Common myeloid progenitor, CD34-positive (primary cell): ENCODE data around the gene CAMK4.
A peak's percentile ranks its signal among the peaks of the same experiment; 100 is the strongest.

Experiments used
- CTCF ChIA-PET: fragments of 350-600 bp; sonication (Branson Sonifier 250); formaldehyde crosslinking; loops from one replicate; lab custom pipeline; 2021; ENCODE audit warnings: antibody characterized with exemption; lab: Charles Lee
- POLR2A ChIA-PET: fragments of 350-600 bp; sonication (Branson Sonifier 250); formaldehyde crosslinking; loops from one replicate; lab custom pipeline; 2021; ENCODE audit warnings: antibody characterized with exemption; lab: Charles Lee
- DNase-seq, 3 donors: peaks; one replicate each; pipeline versions ENCODE4 v3.0.0 to v3.0.0-alpha.2; 2013
- H3K27ac ChIP-seq, 2 experiments: 1 replicate in 1 of 2; 2 replicates in 1 of 2; pipeline ENCODE4 v1.7.0; 2013; ENCODE audit warnings: inconsistent platforms in 2 of 2, low read length in 2 of 2, mild to moderate bottlenecking in 2 of 2, low read depth in 1 of 2, moderate library complexity in 1 of 2; ENCODE audit not compliant: severe bottlenecking in 2 of 2, insufficient read depth in 1 of 2, poor library complexity in 1 of 2
- H3K27me3 ChIP-seq, 5 experiments: replicated peaks in 2 of 5; 1 replicate in 3 of 5; 2 replicates in 2 of 5; pipeline versions ENCODE4 v1.6.1 to v1.7.0; 2013; ENCODE audit warnings: low read length in 4 of 5, mild to moderate bottlenecking in 2 of 5, moderate library complexity in 2 of 5, inconsistent platforms in 1 of 5; ENCODE audit not compliant: insufficient read depth in 5 of 5, control insufficient read depth in 4 of 5
- H3K36me3 ChIP-seq, 4 experiments: 1 replicate in 2 of 4; 2 replicates in 2 of 4; pipeline versions ENCODE4 v1.6.1 to v1.7.0; 2013; ENCODE audit warnings: low read length in 3 of 4, control low read depth in 1 of 4, mild to moderate bottlenecking in 1 of 4; ENCODE audit not compliant: control insufficient read depth in 4 of 4, insufficient read depth in 4 of 4
- H3K4me1 ChIP-seq, 4 experiments: 1 replicate in 3 of 4; 2 replicates in 1 of 4; pipeline versions ENCODE4 v1.6.1 to v1.7.1; 2013; ENCODE audit warnings: low read length in 3 of 4, mild to moderate bottlenecking in 3 of 4, control low read depth in 1 of 4, inconsistent platforms in 1 of 4, moderate library complexity in 1 of 4; ENCODE audit not compliant: control insufficient read depth in 4 of 4, insufficient read depth in 4 of 4; ENCODE audit errors: control extremely low read depth in 1 of 4
- H3K4me3 ChIP-seq, 7 experiments: 1 replicate in 4 of 7; 2 replicates in 3 of 7; pipeline versions ENCODE4 v1.5.1 to v1.7.0; 2013; ENCODE audit warnings: mild to moderate bottlenecking in 7 of 7, low read length in 6 of 7, moderate library complexity in 6 of 7, inconsistent platforms in 2 of 7, low read depth in 2 of 7, control low read depth in 1 of 7; ENCODE audit not compliant: insufficient read depth in 4 of 7, control insufficient read depth in 1 of 7; ENCODE audit errors: extremely low read depth in 1 of 7
- H3K9me3 ChIP-seq, 5 experiments: 1 replicate in 4 of 5; 2 replicates in 1 of 5; pipeline versions ENCODE4 v1.6.1 to v1.7.1; 2013; ENCODE audit warnings: low read length in 4 of 5, mild to moderate bottlenecking in 2 of 5, inconsistent platforms in 1 of 5, low read depth in 1 of 5, moderate library complexity in 1 of 5; ENCODE audit not compliant: control insufficient read depth in 4 of 5, insufficient read depth in 2 of 5; ENCODE audit errors: control extremely low read depth in 1 of 5
- WGBS: methylation state at CpG from one replicate; pipeline ENCODE4 v1.1.5; 2013; ENCODE audit not compliant: insufficient coverage; 5-methylcytosine and 5-hydroxymethylcytosine counted together

The CAMK4 gene

GRCh38 chr5:111384220-111384619 is 160.0 kb downstream of the CAMK4 start:
- no peak for DNase-seq
- Histone ChIP-seq H3K4me1 (no peaks in the 10 kb centered on the region), H3K9me3 (no peaks in the 10 kb centered on the region), H3K27ac (no peak overlapping the region), H3K27me3 (peaks cover 0 to 1% (median 0%) of the 10 kb centered on the region in 5 experiments), H3K4me3 (no peak overlapping the region), H3K36me3 (no peaks in the 10 kb centered on the region)
- ChIA-PET CTCF (no interaction called here), POLR2A (no interaction called here)
- 0% methylated on average over 3 of the region's 3 CpGs for WGBS

DNA sequence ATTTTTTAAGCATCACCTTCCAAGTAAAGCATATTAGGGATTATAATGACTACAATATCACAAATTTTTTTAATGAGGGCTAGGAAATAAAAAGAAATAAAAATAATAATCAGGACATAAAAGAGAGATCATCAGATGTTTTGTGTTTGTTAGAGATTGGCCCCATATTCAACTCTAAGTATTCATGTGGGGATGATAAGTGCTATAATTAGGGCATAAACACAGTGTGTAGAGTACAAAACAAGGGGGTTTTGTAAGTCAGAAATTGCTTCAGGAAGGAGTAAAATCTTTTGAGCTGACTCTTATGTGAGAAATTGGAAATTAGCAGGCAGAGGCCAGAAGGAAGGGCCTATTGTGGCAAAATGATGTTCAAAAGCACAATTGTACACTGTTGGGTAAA is 160.9 kb downstream of the CAMK4 start:
- ChIA-PET POLR2A (no interaction called here), CTCF (no interaction called here)
- DNase-seq, result no peak
- no peaks in the 10 kb centered on the region for H3K36me3 ChIP-seq
- H3K4me3 ChIP-seq, result no peak overlapping the region
- H3K9me3 ChIP-seq, result no peaks in the 10 kb centered on the region
- H3K27me3 ChIP-seq, result peaks cover 0 to 1% (median 0%) of the 10 kb centered on the region in 5 experiments
- no peak overlapping the region for H3K27ac ChIP-seq
- H3K4me1 ChIP-seq, result no peaks in the 10 kb centered on the region

GRCh38 chr5:111385970-111386831 is 162.0 kb downstream of the CAMK4 start:
- CTCF ChIA-PET, result no interaction called here
- H3K4me1 ChIP-seq, result no peaks in the 10 kb centered on the region
- no peaks in the 10 kb centered on the region for H3K36me3 ChIP-seq
- peaks cover 0 to 2% (median 0%) of the 10 kb centered on the region in 5 experiments for H3K9me3 ChIP-seq
- peaks cover 0 to 1% (median 0%) of the 10 kb centered on the region in 5 experiments for H3K27me3 ChIP-seq
- WGBS, result 52% methylated on average over 6 of the region's 7 CpGs
- no peak overlapping the region for H3K4me3 ChIP-seq
- H3K27ac ChIP-seq, result no peak overlapping the region
- POLR2A ChIA-PET, result interaction anchor here (1.1 kb wide), 1 partner anchor 86 kb away, joined by 3 read pairs; no protein-coding TSS in a partner anchor
- peak in 2 of 3 donors; percentile 3 to 12 for DNase-seq

GRCh38 chr5:111386832-111387162 is 162.6 kb downstream of the CAMK4 start:
- WGBS, result no CpG with 5 or more reads among the region's 1 CpG

GRCh38 chr5:111387361-111387760 is 163.2 kb downstream of the CAMK4 start:
- no peaks in the 10 kb centered on the region for H3K36me3 ChIP-seq
- no peaks in the 10 kb centered on the region for H3K4me1 ChIP-seq
- peaks cover 0 to 2% (median 0%) of the 10 kb centered on the region in 5 experiments for H3K9me3 ChIP-seq
- no peak overlapping the region for H3K4me3 ChIP-seq
- ChIA-PET CTCF (no interaction called here), POLR2A (no interaction called here)
- H3K27me3 ChIP-seq, result peaks cover 0 to 1% (median 0%) of the 10 kb centered on the region in 5 experiments
- DNase-seq, result no peak
- no CpG with 5 or more reads among the region's 1 CpG for WGBS
- no peak overlapping the region for H3K27ac ChIP-seq

More at GRCh38 chr5:111386832-111387162, 162.6 kb downstream of the CAMK4 start:
- ChIA-PET CTCF (no interaction called here), POLR2A (interaction anchor here (1.1 kb wide), 1 partner anchor 86 kb away, joined by 3 read pairs; no protein-coding TSS in a partner anchor)
- Histone ChIP-seq H3K4me3 (no peak overlapping the region), H3K27ac (no peak overlapping the region), H3K36me3 (no peaks in the 10 kb centered on the region), H3K4me1 (no peaks in the 10 kb centered on the region), H3K9me3 (peaks cover 0 to 2% (median 0%) of the 10 kb centered on the region in 5 experiments), H3K27me3 (peaks cover 0 to 1% (median 0%) of the 10 kb centered on the region in 5 experiments)
- no peak for DNase-seq

DNA sequence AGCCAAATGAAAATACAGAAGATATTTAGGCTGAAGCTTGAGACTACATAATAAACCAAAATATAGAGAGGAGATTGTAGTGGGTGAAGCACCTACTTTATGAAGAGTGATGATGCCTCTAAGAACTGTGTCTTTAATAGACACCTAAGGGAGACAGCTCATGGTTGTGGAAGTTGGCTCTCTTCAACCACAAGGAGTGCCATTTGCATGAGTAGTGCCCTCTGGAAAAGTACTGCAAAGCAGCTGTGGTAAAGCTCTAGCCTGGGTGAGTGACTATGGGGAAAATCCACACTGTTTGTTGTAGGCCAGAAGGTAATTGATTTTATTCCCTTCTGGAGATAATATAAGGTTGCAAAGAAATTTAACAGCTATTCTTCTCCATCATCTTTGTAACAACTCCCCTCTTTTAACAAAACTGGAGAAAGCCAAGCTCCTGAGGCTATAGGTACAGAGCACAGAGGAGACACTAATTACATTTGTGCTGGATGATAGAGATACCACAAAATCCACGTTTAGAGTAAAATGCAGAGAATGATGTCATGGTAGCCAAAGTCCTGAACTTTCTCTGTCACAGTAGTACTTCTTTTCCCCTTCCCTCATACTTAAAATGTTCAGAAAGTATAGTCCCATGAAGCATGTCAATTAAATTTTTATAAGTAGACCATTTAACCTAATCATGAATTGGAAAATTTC is 165.4 kb downstream of the CAMK4 start:
- peaks cover 0 to 2% (median 0%) of the 10 kb centered on the region in 5 experiments for H3K9me3 ChIP-seq
- CTCF ChIA-PET, result no interaction called here

DNA sequence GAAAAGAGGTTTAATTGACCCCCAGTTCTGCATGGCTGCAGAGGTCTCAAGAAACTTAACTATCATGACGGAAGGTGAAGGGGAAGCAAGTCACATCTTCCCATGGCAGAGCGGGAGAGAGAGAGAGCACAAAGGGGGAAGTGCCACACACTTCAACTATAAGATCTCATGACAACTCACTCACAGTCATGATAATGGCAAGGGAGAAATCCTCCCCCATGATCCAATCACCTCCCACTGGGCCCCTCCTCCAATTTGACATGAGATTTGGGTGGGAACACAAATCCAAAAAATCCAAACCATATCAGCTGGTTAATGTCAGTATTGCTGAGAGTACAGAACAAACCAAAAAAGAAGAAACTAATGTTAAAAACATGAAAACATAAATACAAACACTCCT is 168.0 kb downstream of the CAMK4 start:
- ChIA-PET CTCF (no interaction called here), POLR2A (no interaction called here)
- H3K4me3 ChIP-seq, result no peak overlapping the region
- H3K9me3 ChIP-seq, result peaks cover 0 to 2% (median 0%) of the 10 kb centered on the region in 5 experiments
- DNase-seq, result no peak
- H3K36me3 ChIP-seq, result no peaks in the 10 kb centered on the region
- no peaks in the 10 kb centered on the region for H3K4me1 ChIP-seq
- no CpG with 5 or more reads among the region's 2 CpGs for WGBS
- no peaks in the 10 kb centered on the region for H3K27me3 ChIP-seq
- H3K27ac ChIP-seq, result no peak overlapping the region

More for the DNA sequence above, 165.4 kb downstream of the CAMK4 start:
- WGBS, result no CpG with 5 or more reads among the region's 1 CpG
- POLR2A ChIA-PET, result no interaction called here
- Histone ChIP-seq H3K4me3 (no peak overlapping the region), H3K27ac (no peak overlapping the region), H3K27me3 (peaks cover 0 to 1% (median 0%) of the 10 kb centered on the region in 5 experiments), H3K4me1 (no peaks in the 10 kb centered on the region), H3K36me3 (no peaks in the 10 kb centered on the region)
- DNase-seq, result no peak
